Erythroblast (primary cell): Measurements from ENCODE around the gene VIPR2.
"Not testable (repeated sequence)": the region's sequence is repeated elsewhere in the genome, so short reads cannot be mapped to it uniquely, and the experiment has no call there.

Experiments
- DNase-seq, 2 experiments: peaks; one replicate each; lab custom pipeline; 2025; lab: John Stamatoyannopoulos, UW
- GATA1 ChIP-seq: IDR thresholded peaks from 2 replicates; pipeline ENCODE4 v1.6.1; 2011; ENCODE audit warnings: low read depth, mild to moderate bottlenecking, control low read depth, low read length, moderate library complexity
- POLR2A ChIP-seq: IDR thresholded peaks from 2 replicates; pipeline ENCODE4 v1.6.1; 2011; ENCODE audit warnings: mild to moderate bottlenecking, low read length

The VIPR2 gene

GRCh38 chr7:159105066-159105780, 39.4 kb downstream of the VIPR2 start:
- DNase-seq: no peak
- TF ChIP-seq POLR2A (no peak), GATA1 (no peak)

- DNase-seq: no peak
- TF ChIP-seq GATA1 (no peak), POLR2A (no peak)
Measured at GRCh38 chr7:159104188-159104920, 40.3 kb downstream of the VIPR2 start.

- DNase-seq: no peak
- no peak for TF ChIP-seq GATA1
- no peak for TF ChIP-seq POLR2A
Measured at GRCh38 chr7:159103382-159104187, 41.1 kb downstream of the VIPR2 start.

GRCh38 chr7:159102681-159103381, 41.8 kb downstream of the VIPR2 start:
- DNase-seq: no peak
- TF ChIP-seq POLR2A (no peak), GATA1 (no peak)

- DNase-seq: not testable (repeated sequence)
Measured at GRCh38 chr7:159101661-159102091, 43.0 kb downstream of the VIPR2 start.

GRCh38 chr7:159101083-159101395, 43.6 kb downstream of the VIPR2 start:
- DNase-seq: not testable (repeated sequence)

GRCh38 chr7:159100281-159101082, 44.2 kb downstream of the VIPR2 start:
- not testable (repeated sequence) for DNase-seq

- DNase-seq: no peak
Measured at GRCh38 chr7:159099711-159100231, 44.9 kb downstream of the VIPR2 start.

GRCh38 chr7:159098811-159099655, 45.6 kb downstream of the VIPR2 start:
- TF ChIP-seq GATA1 (no peak), POLR2A (no peak)
- DNase-seq: no peak

More at GRCh38 chr7:159099711-159100231, 44.9 kb downstream of the VIPR2 start:
- TF ChIP-seq POLR2A: no peak
- no peak for TF ChIP-seq GATA1

- no peak for DNase-seq
- TF ChIP-seq GATA1: no peak
- no peak for TF ChIP-seq POLR2A
Measured at GRCh38 chr7:159098424-159098786, 46.3 kb downstream of the VIPR2 start.

GRCh38 chr7:159097661-159098423, 46.8 kb downstream of the VIPR2 start:
- DNase-seq: no peak
- no peak for TF ChIP-seq POLR2A
- TF ChIP-seq GATA1: no peak
